NB4 (cell line): Measurements from ENCODE around the gene TRPM5.

ENCODE experiments used
- DNase-seq: peaks from one replicate; pipeline ENCODE4 v3.0.0; 2010; ENCODE audit warnings: low read depth
- H3K4me3 ChIP-seq: one replicate; pipeline ENCODE4 v1.5.1; 2011; ENCODE audit warnings: mild to moderate bottlenecking, low read depth, low read length, moderate library complexity
- CTCF ChIP-seq: IDR thresholded peaks from one replicate; pipeline ENCODE4 v1.5.1; 2012; ENCODE audit warnings: low read depth, low read length
- MAX ChIP-seq: IDR thresholded peaks from 2 replicates; pipeline ENCODE4 v1.6.1; 2011; ENCODE audit warnings: low read depth, low read length
- MYC ChIP-seq: IDR thresholded peaks from 2 replicates; pipeline ENCODE4 v1.6.1; 2011; ENCODE audit warnings: low read depth, low read length
- POLR2A ChIP-seq: IDR thresholded peaks from 2 replicates; pipeline ENCODE4 v1.6.1; 2011; ENCODE audit warnings: mild to moderate bottlenecking; ENCODE audit not compliant: insufficient read length; ENCODE audit errors: extremely low read depth

Gene TRPM5

GRCh38 chr11:2471804-2472096, 27.4 kb upstream of the TRPM5 start:
- H3K4me3 ChIP-seq, result no peak overlapping the region
- DNase-seq, result no peak
- no peak for TF ChIP-seq MAX
- TF ChIP-seq POLR2A, result no peak
- TF ChIP-seq MYC, result no peak
- TF ChIP-seq CTCF, result no peak

GRCh38 chr11:2471048-2471803, 26.9 kb upstream of the TRPM5 start:
- no peak for DNase-seq
- no peak for TF ChIP-seq MAX
- TF ChIP-seq POLR2A, result no peak
- no peak for TF ChIP-seq CTCF
- no peak for TF ChIP-seq MYC
- no peak overlapping the region for H3K4me3 ChIP-seq

GRCh38 chr11:2470495-2470894, 26.2 kb upstream of the TRPM5 start:
- DNase-seq, result no peak
- TF ChIP-seq MAX (no peak), CTCF (no peak), POLR2A (no peak)
- no peak overlapping the region for H3K4me3 ChIP-seq

GRCh38 chr11:2468363-2469235, 24.3 kb upstream of the TRPM5 start:
- TF ChIP-seq MYC (no peak), CTCF (no peak), POLR2A (no peak), MAX (no peak)
- H3K4me3 ChIP-seq, result no peak overlapping the region
- DNase-seq, result peak; percentile 81

GRCh38 chr11:2467695-2468055, 23.4 kb upstream of the TRPM5 start:
- TF ChIP-seq MAX (no peak), CTCF (no peak), POLR2A (no peak), MYC (no peak)
- no peak overlapping the region for H3K4me3 ChIP-seq
- no peak for DNase-seq
